Forelimb muscle (tissue), 1 donor: ENCODE results near the gene LRP1. TPM values are rescaled to one million over a fixed set of nuclear protein-coding genes. Genes with fewer than 3 reads are reported as not detected.

Source experiments
- DNase-seq: peaks from one replicate; pipeline ENCODE4 v3.0.0-alpha.2; 2013; ENCODE audit warnings: low read depth
- polyA plus RNA-seq: library from polyadenylated mRNA; unstranded; fragments of 120-200 nt; gene quantifications from one replicate; pipeline ENCODE4 v1.2.1, GENCODE V29; 2013; ENCODE audit not compliant: insufficient read length

The LRP1 gene
- polyA plus RNA-seq, 1 donor, result 95.2 TPM

DNA sequence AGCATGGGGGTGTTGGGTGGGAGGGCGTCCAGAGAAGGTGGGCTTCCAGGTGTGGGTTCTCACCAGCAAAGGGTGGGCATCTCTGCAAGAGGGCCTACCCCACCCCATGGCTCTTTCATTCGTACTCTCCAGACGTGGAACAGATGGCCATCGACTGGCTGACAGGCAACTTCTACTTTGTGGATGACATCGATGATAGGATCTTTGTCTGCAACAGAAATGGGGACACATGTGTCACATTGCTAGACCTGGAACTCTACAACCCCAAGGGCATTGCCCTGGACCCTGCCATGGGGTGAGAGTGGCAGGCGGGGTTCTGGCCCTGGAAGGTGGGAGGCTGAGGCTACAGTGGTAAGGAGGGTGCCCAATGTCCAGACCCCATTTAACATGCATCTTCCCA is 25.8 kb downstream of the LRP1 start:
- no peak for DNase-seq

DNA sequence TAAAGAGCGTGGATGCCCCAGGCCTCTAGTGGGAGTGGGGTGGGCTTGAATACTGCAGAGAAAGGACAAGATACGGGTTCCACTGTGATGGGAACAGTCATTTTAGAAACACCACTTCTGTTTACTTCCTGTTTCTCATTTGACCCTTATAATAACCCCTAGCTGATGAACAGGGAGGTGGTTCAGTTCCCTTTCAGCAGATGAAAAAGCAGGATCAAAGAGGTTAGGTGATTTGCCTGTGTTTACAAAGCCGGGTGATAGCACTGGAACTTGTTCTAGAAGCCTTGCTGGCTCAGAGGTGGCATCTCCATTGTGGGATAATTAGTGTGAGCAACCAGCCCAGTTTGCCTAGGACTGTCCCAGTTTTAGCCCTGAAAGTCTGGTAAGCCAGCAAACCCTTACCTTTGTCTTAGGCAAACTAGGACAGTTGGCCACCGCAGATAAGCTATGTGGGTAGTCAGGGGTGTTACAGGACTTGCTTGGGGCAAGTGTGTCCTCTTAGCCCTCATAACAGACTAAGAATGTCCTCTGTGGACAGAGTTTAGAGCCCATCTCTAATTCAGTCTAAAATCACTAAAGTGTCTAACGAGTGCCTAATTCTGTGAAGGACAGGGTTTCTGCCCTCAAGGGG is 26.6 kb downstream of the LRP1 start:
- no peak for DNase-seq

DNA sequence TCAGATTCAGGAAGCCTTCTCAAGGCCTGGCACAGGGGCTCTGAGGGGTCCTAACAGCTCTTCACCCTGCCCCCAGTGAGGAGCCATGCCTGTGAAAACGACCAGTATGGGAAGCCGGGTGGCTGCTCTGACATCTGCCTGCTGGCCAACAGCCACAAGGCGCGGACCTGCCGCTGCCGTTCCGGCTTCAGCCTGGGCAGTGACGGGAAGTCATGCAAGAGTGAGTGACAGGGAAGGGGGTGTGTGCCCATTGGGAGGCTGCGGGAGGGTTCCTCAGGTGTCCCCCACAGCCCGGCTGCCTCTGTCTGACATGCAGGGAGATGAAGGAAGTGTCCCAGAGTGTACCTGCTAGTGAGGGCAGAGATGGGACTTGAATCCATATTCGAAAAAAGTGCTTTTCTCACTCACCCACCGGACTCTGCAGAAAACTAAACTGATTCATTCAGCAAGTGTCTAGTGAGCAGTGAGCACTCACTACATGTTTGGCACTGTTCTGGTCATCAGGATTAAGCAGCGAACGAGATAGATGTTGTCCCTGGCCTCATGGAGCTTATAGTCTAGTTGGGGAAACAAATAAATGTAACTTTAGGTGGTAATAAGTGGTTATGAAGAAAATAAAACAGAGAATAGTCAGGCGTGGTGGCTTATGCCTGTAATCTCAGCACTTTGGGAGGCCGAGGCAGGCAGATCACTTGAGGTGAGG is 28.6 kb downstream of the LRP1 start:
- DNase-seq, result no peak

DNA sequence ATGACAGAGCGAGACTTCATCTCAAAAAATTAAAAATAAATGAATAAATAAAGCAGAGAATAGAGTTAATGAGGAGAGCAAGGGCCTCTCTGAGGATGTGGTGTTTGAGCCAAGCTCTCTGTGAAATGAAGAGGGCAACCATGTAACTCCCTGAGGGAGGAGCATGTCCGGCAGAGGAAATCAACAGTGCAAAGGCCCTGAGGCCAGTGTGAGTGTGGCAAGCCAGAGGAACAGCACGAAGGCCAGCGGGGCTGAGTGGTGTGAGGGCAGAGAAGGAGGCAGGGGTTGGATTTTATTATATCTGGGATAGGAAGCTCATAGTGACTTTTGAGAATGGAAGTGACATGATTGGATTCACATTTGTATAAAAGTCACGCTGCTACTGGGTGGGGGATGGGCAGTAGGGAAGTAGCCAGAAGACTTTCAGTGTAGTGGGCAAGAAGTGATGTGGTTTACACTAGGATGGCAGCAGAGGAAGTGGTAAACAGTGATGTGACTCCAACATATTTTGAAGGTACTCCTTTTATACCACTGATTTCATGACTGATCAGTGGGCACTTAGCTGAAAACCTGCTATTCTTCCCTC is 29.4 kb downstream of the LRP1 start:
- no peak for DNase-seq

DNA sequence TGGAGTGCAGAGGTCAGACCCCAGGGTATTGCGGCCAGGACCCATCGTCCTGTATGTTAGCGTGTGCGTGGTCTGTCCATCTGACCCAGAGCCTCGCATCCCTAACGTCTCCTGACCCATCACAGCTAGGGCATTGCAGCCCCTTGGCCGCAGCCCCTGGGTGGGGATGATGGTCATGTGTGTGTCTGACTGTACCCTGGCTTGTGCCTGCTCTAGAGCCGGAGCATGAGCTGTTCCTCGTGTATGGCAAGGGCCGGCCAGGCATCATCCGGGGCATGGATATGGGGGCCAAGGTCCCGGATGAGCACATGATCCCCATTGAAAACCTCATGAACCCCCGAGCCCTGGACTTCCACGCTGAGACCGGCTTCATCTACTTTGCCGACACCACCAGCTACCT is 29.9 kb downstream of the LRP1 start:
- no peak for DNase-seq

DNA sequence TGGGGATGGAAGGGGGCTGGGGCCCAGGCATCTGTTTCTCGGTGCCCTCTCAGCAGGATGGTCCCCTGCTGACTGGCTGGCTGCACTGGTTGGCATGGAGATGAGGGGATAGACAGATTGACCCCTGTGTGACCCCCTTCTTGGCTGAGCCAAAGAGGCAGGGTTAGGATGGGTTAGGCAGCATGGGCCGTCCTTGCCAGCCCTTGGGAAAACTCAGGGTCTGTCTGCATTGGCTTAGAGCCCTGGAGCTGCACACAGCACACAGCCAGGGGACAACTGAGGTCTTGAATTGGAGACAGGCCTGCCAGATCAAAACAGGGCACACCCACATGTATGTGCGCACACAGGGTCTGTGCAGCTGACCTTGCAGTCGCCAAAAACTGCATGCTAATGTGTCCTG is 30.4 kb downstream of the LRP1 start:
- no peak for DNase-seq

DNA sequence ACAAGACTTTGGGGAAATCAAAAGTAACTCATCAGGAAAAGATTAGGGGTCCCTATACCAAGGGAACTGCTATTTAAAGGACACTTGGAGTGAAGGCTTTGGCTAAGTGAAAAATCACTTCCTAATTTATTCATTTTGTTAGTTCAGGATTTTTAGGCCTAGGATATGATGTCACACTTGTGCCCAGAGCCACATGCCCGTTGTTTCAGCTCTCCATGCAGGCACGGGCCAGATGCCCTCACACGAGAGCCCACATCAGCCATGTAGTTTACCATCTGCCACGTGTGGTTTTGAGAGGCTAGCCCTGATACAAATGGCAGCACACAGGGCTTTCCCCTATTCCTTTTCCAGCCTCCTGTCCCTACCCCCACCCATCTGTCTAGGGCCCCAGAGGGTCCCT is 31.0 kb downstream of the LRP1 start:
- no peak for DNase-seq

DNA sequence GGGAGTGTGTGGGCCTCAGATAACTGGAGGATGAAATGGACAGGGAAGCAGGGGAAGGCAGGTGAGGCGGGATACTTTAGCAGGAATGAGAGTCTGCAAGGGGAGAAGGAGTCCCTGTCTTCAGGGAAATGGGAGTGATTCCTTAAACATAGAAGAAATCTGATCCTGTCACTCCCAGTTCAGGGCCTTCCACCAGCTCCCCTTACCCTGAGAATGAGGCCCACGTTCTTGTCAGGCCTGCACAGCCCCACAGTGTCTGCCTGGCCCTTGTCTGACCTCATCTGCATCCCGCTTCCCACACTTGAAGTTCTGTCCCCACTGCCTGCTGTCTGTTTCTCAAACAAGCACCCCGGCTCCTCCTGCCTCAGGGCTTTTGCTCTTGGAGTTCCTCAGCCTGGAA is 31.8 kb downstream of the LRP1 start:
- no peak for DNase-seq

DNA sequence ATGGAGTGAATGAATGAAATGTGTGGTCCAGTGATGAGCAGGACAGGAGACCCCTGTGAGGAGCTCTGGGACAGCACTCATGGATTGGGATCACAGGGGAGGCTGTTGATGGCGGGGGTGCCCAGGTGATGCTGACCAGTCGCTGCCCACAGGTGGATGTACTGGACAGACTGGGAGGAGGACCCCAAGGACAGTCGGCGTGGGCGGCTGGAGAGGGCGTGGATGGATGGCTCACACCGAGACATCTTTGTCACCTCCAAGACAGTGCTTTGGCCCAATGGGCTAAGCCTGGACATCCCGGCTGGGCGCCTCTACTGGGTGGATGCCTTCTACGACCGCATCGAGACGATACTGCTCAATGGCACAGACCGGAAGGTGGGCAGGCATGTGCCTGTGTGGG is 32.5 kb downstream of the LRP1 start:
- DNase-seq, result no peak

DNA sequence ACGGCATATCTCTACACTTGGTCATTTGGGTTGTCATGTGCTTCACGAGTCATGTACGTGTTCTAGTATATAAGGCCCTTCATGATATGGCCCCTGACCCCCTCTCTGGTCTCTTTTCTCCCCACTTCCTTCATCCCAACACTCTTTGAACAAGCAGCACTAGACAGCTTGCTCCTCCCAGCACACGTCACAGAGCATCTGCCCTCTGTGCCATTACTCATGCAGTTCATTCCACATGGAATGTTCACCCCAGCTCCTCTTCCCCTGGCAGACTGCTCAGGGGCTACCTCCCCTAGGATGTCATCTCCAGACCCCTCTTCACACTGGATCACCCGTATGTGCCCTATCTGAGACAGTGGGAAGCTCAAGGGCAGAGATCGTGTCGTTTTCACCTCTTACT is 33.2 kb downstream of the LRP1 start:
- DNase-seq, result no peak

DNA sequence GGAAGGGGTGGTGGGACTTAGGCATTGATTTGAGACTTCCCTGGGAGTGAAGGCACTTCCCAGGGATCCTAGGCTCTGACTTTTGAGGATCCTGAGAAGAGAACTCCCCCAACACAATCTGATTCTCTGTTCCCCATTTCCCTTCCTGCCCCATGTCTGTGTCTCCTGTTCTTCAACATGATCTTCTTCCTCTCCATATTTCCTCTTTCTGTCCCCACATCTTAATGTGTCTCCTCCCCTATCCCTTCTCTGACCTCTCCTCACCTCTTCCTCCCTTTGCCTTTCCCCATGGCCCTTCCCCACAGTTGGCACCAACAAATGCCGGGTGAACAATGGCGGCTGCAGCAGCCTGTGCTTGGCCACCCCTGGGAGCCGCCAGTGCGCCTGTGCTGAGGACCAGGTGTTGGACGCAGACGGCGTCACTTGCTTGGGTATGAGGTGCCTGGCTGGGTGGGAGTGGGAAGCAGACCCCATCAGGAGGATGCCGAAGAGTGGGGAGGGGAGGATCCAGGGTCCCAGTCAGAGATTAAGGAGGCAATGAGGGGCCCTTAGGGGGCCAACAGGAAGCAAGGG is 34.4 kb downstream of the LRP1 start:
- DNase-seq, result no peak

DNA sequence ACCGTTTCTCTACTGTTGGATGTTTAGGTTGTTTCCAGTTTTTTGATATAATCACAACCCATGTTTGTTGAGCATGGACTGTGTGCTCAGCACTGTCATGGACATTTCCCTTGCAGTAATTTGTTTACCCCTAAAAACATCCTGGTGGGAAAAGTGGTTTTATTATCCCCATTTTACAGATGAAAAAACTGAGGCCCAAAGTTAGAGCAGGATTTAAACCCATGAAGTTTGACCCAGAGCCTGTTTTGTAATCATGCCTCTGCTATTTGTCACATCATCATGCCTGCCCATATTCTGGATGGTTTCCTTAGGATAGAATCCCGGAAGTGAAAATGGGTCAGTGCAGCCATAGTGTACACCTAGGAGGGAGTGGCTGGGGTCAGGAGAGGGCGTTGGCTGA is 36.2 kb downstream of the LRP1 start:
- no peak for DNase-seq

DNA sequence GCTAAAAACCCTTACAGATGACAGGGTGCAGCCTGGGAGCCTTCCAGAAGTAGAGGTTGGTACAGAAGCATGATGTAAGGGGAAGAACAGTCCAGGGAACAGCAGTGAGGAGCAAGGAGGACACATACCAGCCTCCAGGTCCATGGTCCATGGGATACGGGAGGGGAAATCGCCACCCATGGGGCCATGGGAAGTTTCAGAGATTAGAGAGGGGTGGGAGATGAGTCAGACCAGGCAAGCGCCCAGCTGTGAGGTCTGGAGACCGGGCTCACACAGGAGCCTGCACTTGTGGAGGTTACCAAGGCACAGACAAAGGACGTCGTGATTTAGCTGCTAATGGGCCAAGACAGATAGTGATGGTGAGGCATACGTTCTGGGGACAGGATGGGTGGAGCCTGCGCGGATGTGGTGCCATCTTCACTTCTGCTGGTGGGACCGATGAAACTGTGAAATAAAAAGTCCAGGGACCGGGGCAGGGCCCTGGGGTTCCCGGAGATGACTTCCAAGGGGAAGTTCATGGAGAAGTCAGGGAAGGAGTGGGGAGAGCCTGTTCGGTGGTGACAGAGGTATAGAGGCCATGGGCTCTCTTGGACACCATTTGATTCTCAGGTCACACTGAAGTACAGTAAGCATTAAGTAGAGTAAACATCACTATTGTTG is 36.8 kb downstream of the LRP1 start:
- no peak for DNase-seq

DNA sequence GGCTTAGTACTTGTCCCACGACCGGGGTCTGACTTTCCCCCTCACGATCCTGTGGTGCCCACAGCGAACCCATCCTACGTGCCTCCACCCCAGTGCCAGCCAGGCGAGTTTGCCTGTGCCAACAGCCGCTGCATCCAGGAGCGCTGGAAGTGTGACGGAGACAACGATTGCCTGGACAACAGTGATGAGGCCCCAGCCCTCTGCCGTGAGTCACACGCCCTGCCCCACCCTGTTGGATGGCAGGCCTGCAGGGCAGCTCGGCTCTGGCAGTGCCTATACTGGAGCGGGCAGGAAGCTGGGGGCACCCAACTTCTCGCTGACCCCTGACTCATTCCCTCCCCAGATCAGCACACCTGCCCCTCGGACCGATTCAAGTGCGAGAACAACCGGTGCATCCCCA is 37.5 kb downstream of the LRP1 start:
- no peak for DNase-seq

DNA sequence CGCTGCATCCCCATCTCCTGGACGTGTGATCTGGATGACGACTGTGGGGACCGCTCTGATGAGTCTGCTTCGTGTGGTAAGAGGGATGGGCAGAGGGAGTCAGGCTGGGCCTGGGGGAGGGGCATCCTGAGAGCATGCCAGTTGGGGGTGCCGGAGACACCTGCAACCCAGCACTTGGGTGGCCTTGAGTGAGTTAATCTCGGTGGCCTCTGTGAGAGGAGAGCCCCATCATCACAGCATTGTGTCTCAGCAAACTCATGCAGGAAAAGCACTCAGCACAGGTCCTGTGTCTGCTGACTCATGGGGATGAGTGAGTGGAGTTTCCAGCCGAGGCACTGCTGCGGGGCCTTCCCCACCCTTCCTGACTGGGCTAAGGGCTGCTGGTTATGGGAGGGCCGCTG is 38.7 kb downstream of the LRP1 start:
- DNase-seq, result no peak

DNA sequence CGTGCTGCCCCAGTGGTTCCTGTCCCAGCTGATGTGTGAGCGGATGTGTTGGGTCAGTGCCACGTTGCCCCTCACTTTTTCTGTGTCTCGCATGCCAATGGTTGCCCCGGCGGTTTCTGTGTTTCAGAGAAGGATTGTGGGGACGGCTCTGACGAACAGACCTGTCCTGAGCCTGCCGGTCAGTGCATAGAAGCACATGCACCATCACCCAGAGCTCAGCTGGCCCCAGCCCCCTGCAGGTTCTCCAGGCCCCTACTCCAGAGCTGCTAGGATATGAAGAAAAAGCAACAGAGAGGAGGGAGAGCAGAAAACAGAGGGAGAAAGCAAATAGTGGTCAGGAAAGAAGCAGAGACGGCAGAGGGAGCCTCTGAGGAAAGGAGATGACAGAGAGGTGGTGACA is 39.8 kb downstream of the LRP1 start:
- no peak for DNase-seq

DNA sequence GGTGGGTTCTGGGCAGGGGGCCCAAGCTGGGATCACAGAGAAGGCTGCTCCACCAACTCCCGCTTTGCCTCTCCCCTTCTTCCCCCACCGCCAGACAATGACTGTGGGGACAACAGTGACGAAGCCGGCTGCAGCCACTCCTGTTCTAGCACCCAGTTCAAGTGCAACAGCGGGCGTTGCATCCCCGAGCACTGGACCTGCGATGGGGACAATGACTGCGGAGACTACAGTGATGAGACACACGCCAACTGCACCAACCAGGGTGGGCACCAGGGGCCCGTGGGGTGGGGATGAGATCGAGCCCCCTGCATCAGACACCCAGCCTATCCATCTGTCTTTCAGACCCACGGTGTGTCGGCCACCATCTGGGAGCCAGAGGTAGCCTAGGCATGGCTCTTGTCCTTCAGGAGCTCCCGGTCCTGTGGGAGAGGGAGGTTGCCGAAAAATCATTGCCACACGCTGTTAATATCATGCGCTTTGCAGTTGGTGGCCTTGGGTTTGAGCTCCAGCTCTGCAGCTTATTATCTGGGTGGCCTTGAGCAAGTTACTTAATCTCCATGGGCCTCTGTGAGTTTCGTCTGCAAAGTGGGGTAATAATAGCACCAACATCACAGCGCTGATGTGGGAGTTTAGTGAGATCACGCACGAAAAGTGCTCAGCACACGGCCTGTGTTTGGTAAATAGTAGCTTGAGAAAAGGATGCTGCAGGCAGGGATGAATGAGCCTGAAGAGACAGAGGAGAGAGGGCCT is 40.9 kb downstream of the LRP1 start:
- no peak for DNase-seq

DNA sequence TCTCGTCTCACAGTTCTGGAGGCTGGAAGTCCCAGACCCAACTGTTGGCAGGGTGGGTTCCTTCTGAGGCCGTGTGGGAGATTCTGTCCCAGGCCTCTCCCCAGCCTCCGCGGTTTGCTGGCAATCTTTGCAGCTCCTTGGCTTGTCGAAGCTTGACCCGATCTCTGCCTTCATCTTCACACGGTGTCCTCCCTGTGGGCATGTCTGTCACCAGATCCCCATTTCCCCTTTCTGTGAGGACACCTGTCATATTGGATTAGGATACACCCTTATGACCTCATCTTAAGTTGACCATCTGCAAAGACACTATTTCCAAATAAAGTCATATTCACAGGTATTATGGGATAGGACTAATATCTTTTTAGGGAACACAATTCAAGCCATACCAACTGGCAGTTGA is 41.7 kb downstream of the LRP1 start:
- no peak for DNase-seq

DNA sequence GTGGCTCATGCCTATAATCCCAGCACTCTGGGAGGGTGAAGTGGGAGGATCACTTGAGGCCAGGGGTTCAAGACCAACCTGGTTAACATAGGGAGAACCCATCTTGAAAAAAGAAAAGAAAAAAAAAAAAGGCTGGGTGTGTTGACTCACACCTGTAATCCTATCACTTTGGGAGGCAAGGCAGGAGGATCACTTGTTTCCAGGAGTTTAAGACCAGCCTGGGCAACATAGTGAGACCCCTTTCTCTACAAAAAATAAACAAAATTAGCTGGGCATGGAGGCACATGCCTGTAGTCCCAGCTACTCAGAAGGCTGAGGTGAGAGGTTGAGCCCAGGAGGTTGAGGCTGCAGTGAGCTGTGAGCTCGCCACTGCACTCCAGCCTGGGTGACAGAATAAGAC is 42.1 kb downstream of the LRP1 start:
- no peak for DNase-seq

DNA sequence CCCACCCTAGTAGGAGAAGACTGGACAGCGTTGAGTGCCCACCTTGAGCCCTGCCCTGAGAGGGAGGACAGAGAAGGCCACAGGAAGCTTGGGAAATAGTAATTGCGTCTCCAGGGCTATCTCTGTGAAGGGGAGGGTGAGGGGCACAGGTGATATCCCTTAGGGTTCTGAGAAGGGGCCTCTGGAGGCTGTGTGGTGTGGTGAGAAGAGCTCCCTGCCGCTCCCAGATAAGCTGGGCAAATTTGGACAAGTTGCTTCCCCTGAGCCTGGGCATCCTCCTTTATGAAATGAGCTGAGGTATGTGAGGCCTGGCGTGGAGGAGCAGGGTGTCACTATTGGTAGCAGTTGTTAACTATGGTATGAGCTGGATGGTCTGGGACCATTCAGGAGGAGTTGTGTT is 42.6 kb downstream of the LRP1 start:
- no peak for DNase-seq

DNA sequence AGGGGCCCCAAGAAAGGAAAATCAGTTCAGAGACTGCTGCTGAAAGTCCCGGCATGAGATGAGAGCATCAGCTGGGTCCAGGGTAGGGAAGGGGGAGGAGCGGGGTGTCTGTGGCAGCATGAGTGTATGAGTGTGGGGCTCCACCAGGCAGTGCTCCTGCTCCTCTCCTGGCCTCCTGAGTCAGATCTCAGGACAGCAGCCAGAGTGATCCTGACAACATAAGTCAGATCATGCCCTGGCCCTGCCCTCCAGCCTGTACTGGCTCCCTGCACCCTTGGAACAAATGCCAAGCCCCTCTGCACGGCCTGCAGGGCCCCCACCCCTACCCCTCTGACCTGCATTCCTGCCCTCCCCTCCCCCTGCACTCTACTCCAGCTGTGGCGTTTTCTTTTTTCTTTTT is 43.4 kb downstream of the LRP1 start:
- no peak for DNase-seq

DNA sequence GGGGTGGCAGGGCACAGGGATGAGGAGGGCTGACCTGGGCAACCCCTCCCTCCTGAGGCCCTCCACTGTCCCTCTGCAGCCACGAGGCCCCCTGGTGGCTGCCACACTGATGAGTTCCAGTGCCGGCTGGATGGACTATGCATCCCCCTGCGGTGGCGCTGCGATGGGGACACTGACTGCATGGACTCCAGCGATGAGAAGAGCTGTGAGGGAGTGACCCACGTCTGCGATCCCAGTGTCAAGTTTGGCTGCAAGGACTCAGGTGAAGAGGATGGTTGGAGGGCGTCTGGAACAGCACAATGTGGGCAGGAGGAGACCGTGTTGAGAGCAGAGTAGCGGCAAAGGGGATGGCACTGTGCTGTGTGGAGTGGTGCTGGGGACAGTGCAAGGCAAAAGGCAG is 44.8 kb downstream of the LRP1 start:
- no peak for DNase-seq
